Measurements from ENCODE around the gene SNAI3.

Gene SNAI3

DNA sequence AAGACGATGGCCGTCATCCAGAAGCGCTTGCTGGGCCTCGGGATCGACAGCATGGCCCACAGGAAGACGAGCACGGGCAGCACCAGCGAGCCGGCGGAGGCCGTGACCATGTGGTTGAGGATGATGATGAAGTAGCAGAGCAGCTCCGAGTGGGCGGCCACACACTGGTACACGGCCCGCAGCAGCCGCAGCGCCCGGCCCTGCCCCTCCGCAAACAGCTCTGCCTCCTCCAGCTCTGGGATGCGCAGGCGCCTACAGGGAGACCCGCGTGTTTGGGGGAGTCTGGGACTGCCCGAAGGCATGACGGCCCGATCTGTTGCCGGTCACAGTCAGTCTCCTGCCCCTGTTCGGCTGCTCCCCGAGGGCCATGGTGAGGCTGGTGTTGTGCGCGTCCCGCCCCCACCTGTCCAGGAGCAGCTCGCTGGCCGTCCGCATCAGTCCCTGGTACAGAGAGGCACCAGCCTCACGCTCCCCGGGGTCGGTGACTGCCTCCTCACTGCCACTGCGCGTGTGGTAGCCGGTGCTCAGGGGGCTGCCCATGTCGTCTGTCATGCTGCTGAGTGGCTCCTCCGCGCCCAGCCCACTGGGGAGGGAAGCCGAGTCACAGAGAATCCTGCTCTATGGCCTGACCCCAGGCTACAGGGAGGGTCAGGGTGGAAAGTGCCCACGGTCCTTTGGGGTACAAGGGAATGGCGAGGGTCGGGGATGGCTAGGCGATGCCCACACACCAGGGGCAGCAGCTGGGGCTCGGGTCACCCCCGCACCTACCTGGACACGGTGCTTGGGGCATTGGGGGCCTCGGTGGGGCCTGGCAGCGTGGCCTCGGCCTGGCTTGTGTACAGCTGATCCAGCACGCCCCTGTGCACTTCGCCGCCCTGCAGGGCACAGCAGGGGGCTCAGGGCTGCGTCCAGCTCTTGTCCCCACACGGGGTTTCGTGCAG lies 35.8 kb upstream of the SNAI3 start:
- TF ChIP-seq CTCF (conservative IDR thresholded peaks at IDR 0.05; ENCODE audit: control insufficient read depth, insufficient read depth, low read depth, low read length): no peak
- DNase-seq (ENCODE audit: low read depth): no peak
- no peak overlapping the region for H3K4me3 ChIP-seq (ENCODE audit: control insufficient read depth, low read depth, low read length)

- DNase-seq (ENCODE audit: low read depth): no peak
- no peak overlapping the region for H3K4me3 ChIP-seq (ENCODE audit: control insufficient read depth, low read depth, low read length)
- TF ChIP-seq CTCF (conservative IDR thresholded peaks at IDR 0.05; ENCODE audit: control insufficient read depth, insufficient read depth, low read depth, low read length): no peak
Observed at GRCh38 chr16:88721236-88721635, 34.9 kb upstream of the SNAI3 start.

- H3K4me3 ChIP-seq (ENCODE audit: control insufficient read depth, low read depth, low read length): no peak overlapping the region
- no peak for TF ChIP-seq CTCF (conservative IDR thresholded peaks at IDR 0.05; ENCODE audit: control insufficient read depth, insufficient read depth, low read depth, low read length)
- no peak for DNase-seq (ENCODE audit: low read depth)
Observed at GRCh38 chr16:88720396-88720970, 34.2 kb upstream of the SNAI3 start.

- no peak for TF ChIP-seq CTCF (conservative IDR thresholded peaks at IDR 0.05; ENCODE audit: control insufficient read depth, insufficient read depth, low read depth, low read length)
- no peak overlapping the region for H3K4me3 ChIP-seq (ENCODE audit: control insufficient read depth, low read depth, low read length)
- DNase-seq (ENCODE audit: low read depth): no peak
Observed at GRCh38 chr16:88719933-88720296, 33.6 kb upstream of the SNAI3 start.

DNA sequence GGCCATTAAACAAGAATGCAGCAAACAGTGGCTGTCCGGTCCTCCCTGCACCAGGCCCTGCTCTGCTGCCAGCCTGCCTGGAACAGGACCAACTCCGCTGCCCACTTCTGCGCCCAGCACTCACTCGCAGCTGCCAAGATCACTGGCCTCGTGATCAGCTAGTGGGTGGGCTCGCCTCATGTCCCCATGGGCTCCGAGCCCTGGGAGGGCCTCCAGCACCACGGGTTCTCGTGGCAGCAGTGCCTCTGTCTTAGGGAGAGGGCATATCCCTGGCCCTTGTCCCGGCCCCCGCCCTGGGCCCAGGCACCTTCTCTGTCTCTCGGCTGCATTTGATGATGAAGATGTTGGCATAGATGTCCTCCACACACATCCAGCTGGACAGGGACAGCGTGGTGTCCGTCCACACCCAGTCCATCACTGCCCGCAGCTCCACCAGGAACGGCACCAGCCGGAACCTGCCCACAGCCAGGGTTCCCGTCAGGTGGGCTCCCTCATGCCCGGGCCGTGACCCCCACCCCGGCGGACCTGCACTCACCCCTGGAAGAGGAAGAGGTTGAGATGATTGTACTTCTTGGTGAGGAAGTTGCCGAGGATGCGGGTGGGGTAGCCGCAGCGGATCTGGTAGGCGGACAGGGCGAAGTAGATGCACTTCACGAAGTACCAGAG lies 33.1 kb upstream of the SNAI3 start:
- DNase-seq (ENCODE audit: low read depth): no peak
- no peak overlapping the region for H3K4me3 ChIP-seq (ENCODE audit: control insufficient read depth, low read depth, low read length)
- no peak for TF ChIP-seq CTCF (conservative IDR thresholded peaks at IDR 0.05; ENCODE audit: control insufficient read depth, insufficient read depth, low read depth, low read length)

DNA sequence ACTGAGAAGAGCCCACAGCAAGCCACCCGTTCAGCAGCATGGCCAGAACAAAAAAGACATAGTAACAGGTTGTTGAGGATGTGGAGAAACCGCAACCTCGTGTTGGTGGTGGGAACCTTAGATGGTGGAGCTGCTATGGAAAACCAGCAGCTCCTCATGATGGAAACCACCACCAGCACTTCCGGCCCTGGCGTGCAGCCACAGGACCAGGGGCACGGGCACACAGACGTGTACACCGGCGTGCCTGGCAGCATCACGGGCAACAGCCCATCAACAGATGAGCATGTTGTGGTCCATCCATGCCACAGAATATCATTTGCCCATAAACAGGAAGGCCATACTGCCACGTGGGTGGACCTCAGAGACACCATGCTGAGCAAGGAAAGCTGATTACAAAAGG lies 31.9 kb upstream of the SNAI3 start:
- DNase-seq (ENCODE audit: low read depth): no peak
- H3K4me3 ChIP-seq (ENCODE audit: control insufficient read depth, low read depth, low read length): no peak overlapping the region
- no peak for TF ChIP-seq CTCF (conservative IDR thresholded peaks at IDR 0.05; ENCODE audit: control insufficient read depth, insufficient read depth, low read depth, low read length)
